Measurements from ENCODE around the gene TSPAN2.

Gene TSPAN2

DNA sequence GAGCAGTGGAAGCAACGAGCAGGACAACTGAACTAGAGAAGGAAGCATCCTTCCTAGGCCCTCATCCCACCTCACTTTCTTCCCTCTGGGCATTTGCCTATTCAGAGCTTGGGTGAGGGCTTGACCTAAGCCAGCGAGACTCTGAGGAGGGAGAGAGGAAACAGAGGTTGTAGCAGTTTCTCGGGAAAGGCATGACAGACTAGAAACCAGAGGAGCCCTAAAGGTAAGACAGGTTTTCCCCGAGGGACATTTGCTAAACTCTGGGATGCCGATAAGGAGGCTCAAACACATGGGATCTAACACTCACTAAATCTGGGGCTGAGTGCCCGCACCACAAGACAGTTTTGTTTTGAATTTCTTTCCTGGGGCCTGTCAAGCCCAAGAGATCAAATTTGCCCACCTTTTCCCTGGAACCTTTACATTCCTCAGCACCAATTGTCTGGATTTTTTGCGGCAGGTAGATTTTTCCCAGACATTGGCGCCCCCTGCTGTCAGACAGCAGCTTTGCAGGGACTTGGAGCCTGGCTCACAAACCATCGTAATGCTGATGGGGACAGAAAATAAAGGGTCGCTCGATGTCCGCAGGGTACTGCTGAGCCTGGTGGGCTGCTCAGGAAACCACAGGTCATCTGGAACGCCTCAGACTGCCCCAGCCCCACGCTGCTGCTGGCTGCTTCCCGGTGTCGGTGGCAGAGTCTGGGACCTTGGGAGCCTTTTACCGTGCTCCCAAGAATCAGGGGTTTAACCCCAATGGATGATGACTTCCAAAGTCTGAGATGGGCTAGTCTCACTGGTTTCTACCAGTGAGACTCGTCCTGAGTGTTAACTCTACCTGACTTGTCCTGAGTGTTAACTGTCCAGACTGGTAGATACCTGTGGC, 23.4 kb upstream of the TSPAN2 start:
- peak; percentile 57 for DNase-seq

DNA sequence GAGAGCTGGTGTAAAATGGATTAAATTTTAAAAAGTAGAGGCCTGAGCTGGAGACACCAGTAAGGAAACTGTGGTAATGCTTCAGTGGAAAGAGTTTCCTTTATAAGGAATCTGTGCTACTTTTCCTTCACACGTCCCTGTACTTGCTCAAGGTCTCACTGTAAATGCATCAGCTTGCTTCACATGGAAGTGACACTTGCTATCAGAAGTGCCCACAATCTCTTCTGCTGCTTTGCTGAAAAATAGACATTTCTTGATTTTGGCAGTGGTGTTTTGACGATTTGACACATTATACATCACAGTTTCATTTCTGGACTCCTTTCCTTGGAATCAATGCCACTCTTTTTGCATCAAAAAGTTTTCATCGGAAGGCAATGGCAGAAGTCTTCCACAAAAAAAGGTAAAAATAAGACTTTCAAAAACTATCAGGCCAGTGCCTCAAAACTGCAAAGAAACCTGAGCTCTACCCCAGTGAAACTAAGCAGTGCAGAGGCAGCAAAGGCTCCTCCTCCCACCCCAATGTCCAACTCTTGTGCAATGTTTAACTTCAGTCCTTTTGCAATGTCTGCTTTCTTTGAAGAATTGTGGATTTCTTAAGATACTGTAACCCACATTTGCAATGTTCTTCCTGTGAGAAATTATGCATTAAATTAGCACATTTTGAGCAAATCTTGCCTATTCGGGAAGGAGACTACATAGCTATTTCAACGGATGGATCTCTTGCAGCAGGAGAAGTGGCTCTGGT, 18.4 kb upstream of the TSPAN2 start:
- no peak for DNase-seq

DNA sequence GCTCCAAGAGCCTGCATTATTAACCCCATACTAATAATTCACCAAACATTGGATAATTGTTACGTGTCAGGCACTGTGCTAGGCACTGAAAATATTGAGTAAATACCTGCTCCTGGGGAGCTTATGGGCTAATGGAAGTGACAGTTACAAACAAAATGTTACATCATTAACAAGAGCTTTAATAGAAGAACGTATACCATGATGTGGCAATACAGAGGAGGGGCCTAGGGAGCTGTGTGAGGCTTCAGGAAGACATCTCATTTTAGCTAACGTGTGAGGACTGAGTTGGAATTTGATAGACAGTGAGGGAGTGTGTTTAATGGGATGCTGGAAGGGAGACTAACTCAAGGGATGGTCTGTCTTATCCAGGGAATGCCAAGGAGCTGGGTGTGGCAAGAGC, 16.5 kb upstream of the TSPAN2 start:
- no peak for DNase-seq

DNA sequence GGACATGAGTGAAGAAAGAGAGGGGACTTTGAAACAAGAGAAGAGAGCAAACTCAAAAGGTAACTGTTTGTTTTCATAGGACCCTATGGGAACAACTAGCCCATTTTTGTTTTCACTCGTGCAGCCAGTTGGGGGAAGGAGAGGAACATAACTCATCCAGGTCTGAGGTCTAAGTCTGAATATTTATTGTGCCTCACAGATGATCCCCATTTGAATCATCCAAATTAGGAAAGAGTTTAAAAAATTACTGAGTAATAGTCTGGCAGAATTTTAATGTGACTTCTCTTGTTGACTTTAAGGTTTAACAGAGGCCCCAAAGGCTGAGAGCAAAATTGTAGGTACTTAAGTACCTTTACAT, 10.4 kb upstream of the TSPAN2 start:
- no peak for DNase-seq

DNA sequence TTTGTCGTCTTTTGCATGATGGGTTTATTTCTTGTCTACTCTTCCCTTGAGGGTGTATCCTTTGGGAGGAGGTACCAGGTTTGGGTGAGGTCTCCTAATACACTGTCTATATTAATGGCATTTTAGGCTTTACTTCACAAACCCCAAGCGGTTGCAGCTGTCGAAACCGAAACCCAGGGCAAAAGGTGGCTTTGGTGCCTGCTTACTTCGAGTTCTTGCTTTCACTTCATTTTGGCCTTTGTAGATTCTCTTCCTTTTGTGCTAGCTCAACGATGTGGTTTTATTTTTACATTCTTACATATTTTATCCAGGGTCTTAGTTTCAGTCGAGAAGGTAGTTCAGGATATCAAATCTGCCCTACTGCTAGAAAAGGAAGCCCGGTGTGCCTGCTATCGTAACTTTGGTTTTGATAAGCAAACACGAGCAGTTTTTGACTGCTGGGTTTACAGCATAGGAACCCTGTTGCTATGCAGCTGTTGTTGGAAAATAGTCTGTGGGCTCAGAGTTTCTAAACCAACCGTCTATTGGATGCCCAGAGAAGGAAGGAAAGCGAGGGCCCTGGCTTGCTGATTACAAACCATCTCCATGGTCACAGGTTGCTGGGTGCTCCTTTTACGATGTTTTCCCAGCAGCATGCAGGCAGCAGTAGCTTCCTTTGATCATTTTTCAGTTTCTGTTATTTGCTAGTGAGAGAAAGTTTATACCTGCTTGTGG, 9.8 kb upstream of the TSPAN2 start:
- DNase-seq: peak; percentile 97

DNA sequence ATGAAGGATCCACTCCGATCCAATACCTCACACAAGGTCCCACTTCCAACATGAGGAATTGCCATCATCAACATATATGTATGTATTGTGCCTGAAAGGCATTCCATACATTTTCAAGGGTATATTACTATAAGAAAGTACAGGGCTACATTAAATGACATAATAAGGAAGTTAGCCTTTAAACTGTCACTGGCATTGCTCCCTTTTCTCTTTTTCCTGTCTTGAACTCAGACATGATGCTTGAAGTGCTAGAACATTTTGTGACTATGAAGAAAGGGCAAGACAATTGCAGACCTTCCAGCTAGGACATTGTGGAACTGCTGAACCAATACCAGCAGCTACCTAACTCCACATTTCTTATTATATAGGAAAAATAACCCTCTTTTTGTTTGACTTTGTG, 2.9 kb upstream of the TSPAN2 start:
- DNase-seq: no peak

DNA sequence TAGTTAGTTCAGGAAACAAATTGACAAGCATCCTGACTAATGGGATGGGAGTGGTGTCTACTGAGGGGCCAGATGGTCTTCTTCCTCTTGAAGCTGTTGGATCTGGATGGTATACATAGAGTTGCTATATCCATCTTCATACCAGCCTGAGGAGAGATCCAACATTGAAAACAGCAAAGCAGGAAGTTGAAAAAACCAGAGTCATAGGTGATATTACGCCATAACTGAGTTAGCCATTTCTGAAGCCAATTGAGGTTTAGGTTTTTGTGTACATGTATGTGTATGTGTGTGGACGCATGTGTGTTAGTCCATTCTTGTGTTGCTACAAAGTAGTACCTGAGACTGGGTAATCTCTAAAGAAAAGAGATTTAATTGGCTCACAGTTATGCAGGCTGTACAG, 2.3 kb upstream of the TSPAN2 start:
- no peak for DNase-seq

DNA sequence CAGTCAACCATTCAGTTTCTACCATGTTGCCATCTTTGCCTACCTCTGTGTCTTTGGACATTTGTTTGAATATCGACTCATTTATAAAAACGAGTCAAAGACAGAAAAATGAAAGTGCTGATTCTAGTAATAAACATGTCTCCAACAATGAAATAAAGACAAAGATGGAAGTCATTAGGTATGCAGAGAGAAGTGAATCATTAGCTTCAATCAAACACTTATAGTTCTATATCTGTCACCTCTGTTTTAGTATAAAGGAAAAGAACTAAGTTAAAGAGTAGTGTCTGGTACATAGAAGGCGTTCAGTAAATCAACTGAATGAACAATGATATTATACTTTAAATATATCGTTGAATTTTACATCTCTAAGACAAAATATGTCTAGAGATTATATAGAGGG, 1.7 kb upstream of the TSPAN2 start:
- no peak for DNase-seq

DNA sequence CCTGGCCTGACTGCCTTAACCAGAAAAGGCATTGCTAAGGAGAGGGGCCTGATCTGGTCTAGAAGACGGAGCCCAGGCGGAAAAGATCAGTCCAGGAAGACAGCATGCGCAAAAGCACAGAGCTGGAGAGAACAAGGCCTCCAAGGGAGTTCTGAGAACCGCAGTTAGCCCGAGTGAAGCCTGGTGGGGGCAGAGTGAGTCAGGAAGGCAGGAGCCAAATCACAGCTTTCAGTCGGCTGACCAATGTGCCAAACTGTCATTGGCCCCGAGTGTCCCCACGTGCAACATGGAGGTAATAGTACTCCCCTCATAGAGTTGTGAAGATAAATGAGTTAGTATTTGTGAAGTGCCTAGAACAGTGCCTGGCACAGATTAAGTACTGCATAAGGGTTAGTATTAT, 1.2 kb upstream of the TSPAN2 start:
- no peak for DNase-seq

DNA sequence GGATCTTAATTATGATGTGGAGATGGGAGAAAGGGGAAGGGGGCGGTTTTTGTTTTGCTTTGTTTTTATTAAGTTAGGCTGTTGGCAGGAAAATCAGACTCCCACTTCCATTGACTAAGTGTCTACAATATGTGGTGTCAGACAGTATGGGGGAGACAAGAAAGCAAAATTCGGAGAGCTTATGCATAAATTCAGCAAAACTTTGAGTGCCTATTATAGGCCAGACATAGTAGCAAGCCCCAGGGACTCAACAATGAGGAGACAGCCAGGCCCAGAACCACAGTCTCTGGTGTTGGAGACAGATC, 835 bp upstream of the TSPAN2 start:
- peak; percentile 48 for DNase-seq

DNA sequence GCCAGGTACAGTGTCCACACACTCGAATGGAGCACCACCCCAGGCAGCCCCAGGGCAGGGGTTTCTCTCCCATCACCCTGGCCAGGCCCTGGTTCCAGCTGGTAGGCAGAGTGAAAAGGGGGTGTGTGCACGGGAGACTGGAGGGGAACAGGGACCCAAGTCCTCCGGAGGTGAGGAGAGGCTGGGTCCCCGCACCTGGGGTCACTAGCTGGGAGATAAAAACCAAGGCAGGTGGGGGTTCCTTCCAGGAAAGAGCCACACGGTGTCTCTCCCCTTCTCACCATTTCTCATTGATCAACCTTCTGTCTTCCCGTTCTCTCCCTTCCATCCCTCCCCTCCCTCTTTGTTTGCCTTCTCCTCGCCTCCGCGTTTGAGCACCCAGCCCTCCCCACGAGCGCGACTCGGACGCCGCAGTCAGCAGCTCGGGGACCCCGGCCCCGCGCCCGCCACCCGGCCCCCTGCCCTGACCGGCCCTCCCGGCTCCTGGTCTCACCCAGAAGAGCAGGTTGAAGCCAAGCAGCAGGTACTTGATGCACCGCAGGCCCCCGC, 358 bp downstream of the TSPAN2 start:
- no peak for DNase-seq

DNA sequence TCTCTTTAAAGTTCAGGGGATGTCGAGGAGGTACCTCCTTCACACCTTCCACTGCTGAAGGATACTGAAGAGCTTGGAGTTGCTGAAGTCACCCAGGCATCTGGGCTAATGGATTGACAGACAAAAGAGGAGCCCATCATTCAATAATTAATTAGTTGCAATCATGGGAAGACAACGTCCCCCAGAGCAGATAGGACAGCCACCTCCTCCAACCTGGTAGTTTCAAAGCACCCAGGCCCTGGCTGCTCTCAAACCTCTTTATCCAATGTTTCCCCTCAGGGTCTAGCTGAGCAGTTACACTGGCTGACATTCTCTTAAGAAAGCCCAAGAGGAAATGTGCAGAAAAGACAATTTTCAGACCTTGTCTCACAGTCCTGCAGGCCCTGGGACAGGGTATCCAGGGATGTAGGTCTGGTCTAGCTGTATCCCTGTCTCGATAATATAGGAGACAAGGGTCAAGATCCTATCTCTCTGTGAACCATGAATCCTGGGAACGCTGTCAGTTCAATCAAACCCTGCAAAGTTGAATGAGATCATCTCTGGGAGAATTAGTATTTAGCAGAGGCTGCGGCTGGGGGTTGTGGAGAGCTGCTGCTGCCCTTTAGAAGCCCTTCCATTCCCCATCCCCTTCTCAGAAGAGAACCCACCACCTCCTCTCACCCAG, 1.1 kb downstream of the TSPAN2 start:
- no peak for DNase-seq

DNA sequence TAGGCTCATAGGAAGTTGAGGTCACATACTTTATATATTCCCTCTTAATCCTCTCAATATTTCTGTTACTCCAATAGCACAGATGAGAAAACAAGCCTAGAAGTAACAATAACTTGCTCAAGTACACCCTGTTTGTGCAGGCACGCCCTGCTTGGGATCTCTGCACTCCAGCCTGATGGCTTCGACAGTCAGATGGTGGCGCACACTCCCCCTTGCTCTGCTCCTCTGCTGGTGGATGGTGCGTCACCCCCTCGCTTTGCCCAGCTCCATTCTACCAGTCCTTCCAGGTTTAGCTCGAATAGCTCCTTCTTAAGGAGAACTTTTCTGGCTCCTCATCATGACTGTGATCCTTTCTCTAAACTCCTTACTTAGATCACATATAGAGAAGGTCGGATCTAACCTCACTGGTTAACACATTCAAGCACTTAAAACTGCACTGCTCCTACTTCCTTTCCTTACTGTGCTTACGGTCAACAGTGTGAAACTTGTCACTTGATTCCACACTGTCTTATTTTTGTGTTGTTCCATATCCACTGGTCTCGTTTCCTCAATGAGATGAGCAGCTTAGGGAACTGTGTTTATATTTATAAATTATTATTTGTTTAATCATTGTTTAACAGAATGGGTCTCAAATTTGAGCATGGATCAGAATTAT, 3.0 kb downstream of the TSPAN2 start:
- no peak for DNase-seq

DNA sequence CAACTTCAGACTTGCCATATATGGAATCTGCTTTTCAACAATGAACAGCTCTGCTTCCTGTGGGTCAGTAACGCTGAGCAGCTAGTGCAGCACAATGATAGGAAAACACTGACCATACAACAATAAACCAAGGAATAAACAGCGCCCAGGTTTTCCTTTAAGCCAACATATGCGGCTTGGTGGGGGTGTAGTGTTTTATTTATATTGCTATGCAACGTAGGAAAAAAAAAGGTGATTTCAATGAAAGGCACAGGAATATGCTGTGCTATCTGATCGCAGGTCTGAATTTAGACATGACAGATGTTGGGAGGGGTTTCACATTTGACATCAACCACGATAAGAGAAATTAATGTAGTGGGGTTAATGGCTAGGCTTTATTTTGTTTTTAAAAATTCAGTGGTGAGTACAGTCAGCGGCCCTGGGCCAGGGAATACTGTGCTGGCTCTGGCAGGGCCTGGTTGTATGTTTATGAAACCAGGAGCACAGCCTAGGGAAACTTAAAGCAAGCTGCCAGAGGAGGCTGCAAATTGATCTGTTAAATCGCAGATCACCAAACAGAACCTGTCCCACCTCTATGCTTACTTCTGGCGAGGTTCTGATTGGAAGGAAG, 4.3 kb downstream of the TSPAN2 start:
- DNase-seq: peak; percentile 57

DNA sequence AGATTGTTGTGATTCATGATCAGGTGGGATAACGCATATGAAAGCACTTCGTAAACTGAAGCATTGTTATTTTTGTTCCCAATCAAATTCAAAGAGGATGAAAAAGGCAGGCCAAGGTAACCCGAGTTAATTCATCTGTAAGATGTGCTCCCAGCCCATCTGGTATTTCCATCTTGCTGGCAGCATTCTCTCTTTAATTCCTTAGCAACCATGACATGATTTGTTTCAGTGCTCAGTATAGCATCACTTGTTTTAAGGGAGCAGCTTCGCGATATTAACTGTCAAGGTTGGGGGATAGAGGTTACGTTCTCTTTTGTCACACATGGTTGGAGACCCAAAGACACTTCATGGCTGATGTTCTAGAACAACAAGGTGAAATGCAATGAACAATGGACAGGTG, 6.4 kb downstream of the TSPAN2 start:
- DNase-seq: no peak

DNA sequence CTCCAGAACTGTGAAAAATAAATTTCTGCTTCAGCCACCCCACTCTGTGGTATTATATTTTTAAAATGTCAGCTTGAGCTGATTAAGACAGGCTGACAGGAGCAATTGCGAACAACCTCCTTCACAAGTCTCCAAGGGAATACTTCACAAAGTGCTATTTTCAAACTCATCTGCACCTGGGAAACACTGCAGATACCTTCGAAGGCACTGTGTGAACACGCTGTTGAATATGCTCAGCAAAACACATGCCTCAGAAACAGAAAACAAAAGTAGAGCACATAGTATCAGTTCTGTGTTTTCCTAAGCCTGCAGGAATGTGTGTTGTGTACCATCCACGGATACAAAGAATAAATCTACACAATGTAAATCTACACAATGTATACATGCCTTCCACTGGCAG, 10.6 kb downstream of the TSPAN2 start:
- DNase-seq: no peak

DNA sequence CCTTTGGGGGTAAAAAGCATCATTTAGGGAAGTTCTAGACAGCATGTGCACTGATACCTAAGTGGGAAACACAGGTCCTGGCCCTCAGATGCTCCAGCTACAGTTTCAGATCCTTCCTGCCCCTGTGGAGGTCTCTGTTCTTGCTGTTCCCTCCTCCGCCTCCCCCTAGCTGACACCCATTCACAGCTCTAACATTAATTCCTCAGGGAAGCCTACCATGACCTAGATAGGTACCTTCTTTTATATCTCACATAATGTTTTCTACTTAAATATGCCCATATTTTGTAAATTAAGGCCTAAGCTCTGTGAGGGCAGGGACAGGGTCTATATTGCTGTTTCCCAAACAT, 11.3 kb downstream of the TSPAN2 start:
- DNase-seq: no peak

DNA sequence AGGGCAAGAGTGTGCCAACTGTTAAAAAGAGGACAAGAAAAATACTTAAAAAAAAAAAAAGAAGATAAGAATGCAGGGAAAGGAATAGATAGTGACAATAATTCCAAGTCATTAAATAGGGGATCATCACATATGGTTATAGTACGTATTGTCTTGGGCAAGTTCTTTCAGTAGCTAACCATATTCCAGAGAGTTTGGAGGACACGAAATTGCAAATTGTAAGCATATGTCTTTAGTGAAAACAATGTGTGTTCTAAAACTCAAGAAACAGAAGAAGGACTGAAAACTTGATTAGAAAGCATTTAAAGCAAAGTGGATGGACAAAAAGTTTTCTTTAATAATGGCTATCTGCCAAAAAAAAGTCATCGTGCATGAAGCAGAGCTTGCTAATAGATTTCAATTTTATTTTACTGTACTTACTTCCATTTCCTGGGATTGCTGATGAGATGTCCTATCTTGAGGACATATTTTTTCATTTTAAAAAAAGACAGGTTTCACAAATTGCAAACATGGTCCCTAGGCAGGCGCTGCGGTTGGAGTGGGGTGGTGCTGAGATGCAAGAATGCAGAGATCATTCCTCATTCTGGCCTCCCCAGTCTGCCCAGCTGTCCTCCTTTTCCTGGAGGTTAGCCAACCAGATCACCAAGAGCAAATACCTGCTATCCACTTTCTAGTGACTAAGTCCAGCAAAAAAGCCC, 11.9 kb downstream of the TSPAN2 start:
- no peak for DNase-seq

DNA sequence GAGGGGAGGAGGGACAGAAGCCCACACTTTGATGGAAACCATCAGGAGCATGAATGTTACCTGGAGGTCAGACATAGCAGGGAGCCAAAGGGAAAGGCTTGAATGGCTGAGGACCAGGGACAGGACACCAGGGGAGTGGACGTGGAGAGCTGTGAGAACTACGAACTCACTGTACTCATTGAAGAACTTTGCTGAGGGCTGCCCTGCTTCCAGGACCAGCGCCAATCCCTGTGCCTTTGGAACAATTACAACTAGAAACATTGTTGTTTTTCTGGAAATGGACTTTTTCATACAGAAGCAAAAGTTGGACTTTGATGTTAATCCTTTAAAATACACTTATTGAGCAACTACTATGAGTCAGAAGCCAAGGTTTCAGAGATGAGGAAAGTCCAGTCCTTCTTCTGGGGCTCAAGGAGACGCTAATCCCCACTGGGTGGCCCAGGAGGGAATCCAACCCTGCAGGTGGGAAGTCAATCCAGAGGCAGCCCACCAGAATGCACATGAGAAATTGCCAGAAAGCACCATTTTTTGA, 12.9 kb downstream of the TSPAN2 start:
- no peak for DNase-seq

DNA sequence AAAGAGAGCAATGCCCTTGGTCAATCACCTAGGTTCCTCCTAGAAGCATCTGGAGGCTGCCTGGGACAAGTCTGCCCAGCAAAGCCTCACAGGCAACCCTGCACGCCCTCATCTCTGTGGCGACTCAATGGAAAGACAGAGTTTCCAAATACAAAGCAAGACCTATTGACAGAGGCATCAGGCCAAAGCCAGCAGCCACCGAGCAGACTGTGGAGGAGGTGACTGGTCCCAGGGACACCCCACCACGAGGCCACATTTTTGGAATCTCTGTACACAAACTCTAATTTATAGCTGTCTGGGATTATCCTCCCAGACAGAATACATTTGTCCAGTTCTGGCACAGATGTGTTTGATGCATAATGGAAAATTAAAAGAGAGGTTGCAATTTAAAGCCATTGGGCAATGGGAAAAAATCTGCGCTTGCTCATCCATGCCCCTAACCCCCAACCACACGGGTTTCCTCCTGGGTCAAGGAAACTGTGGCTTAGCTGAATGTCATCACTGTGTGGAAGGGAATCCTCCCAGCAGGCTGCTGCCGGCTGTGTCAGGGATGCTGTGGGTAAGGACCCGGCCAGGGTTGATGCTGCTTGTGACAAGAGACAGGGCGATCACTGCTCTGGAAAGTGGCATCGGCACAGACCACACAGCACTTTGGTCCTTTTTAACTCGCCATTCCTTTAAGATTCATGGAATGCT, 14.3 kb downstream of the TSPAN2 start:
- DNase-seq: no peak
